CD4-positive, alpha-beta T cell treated with Interleukin-2 at 100 ng/mL for 4 hours (primary cell): ENCODE results near the gene HOTAIR.

ENCODE experiments used
- DNase-seq: peaks from one replicate; pipeline ENCODE4 v3.0.0-alpha.2; 2020; ENCODE audit warnings: low spot score

The HOTAIR gene

GRCh38 chr12:53999559-54000115 lies 24.9 kb upstream of the HOTAIR start:
- no peak for DNase-seq

GRCh38 chr12:53998900-53999236 lies 24.1 kb upstream of the HOTAIR start:
- no peak for DNase-seq

- DNase-seq = no peak
Measured at GRCh38 chr12:53998110-53998899, 23.6 kb upstream of the HOTAIR start.

- DNase-seq = no peak
Measured at GRCh38 chr12:53997204-53998109, 22.7 kb upstream of the HOTAIR start.

- no peak for DNase-seq
Measured at GRCh38 chr12:53996240-53997203, 21.8 kb upstream of the HOTAIR start.

- DNase-seq = no peak
Measured at GRCh38 chr12:53995378-53996239, 20.9 kb upstream of the HOTAIR start.

- peak; percentile 24 for DNase-seq
Measured at GRCh38 chr12:53995002-53995377, 20.2 kb upstream of the HOTAIR start.

- DNase-seq = no peak
Measured at GRCh38 chr12:53994264-53995001, 19.7 kb upstream of the HOTAIR start.

GRCh38 chr12:53994009-53994263 lies 19.2 kb upstream of the HOTAIR start:
- no peak for DNase-seq

GRCh38 chr12:53993162-53994008 lies 18.6 kb upstream of the HOTAIR start:
- no peak for DNase-seq

GRCh38 chr12:53992377-53992889 lies 17.7 kb upstream of the HOTAIR start:
- DNase-seq = no peak

- DNase-seq = no peak
Measured at GRCh38 chr12:53991077-53991460, 16.3 kb upstream of the HOTAIR start.

- no peak for DNase-seq
Measured at GRCh38 chr12:53990311-53991076, 15.7 kb upstream of the HOTAIR start.

GRCh38 chr12:53989227-53990113 lies 14.7 kb upstream of the HOTAIR start:
- DNase-seq = no peak

GRCh38 chr12:53988541-53989226 lies 13.9 kb upstream of the HOTAIR start:
- DNase-seq = no peak

- no peak for DNase-seq
Measured at GRCh38 chr12:53987787-53988230, 13.1 kb upstream of the HOTAIR start.
